Muscle layer of duodenum (tissue), 2 donors: Measurements from ENCODE around the gene DMBX1.

ENCODE experiments used
- H3K27ac ChIP-seq: one replicate; pipeline ENCODE4 v1.7.0; 2013; ENCODE audit warnings: mild to moderate bottlenecking, low read length
- H3K27me3 ChIP-seq: one replicate; pipeline ENCODE4 v1.7.0; 2013; ENCODE audit warnings: low read depth, mild to moderate bottlenecking, control low read depth, low read length
- H3K36me3 ChIP-seq, 2 donors: one replicate each; pipeline ENCODE4 v1.7.0; 2013; ENCODE audit warnings: low read length in 2 of 2, control low read depth in 1 of 2, mild to moderate bottlenecking in 1 of 2; ENCODE audit not compliant: insufficient read depth in 2 of 2, control insufficient read depth in 1 of 2
- H3K4me1 ChIP-seq, 2 donors: one replicate each; pipeline ENCODE4 v1.7.0; 2013; ENCODE audit warnings: low read length in 2 of 2, mild to moderate bottlenecking in 2 of 2, control low read depth in 1 of 2, moderate library complexity in 1 of 2; ENCODE audit not compliant: insufficient read depth in 2 of 2, control insufficient read depth in 1 of 2
- H3K4me3 ChIP-seq, 2 donors: one replicate each; pipeline ENCODE4 v1.7.0; 2013; ENCODE audit warnings: low read length in 2 of 2, low read depth in 1 of 2, mild to moderate bottlenecking in 1 of 2
- H3K9me3 ChIP-seq, 2 donors: one replicate each; pipeline ENCODE4 v1.7.0; 2013; ENCODE audit warnings: low read length in 2 of 2, control low read depth in 1 of 2, mild to moderate bottlenecking in 1 of 2; ENCODE audit not compliant: control insufficient read depth in 1 of 2
- donor health status: healthy.

Gene DMBX1

GRCh38 chr1:46489638-46490405 is at the start of gene DMBX1:
TSS of gene DMBX1 (plus strand) at chr1:46489836. CDS start at chr1:46507011, 17,175 bp downstream.
- H3K27me3 ChIP-seq = peaks cover 91% of the 10 kb centered on the region

GRCh38 chr1:46440478-46440877 is 49.2 kb upstream of the DMBX1 start:
- H3K27ac ChIP-seq = no peak overlapping the region
- H3K36me3 ChIP-seq = no peaks in the 10 kb centered on the region
- H3K4me3 ChIP-seq = no peak overlapping the region
- no peaks in the 10 kb centered on the region for H3K9me3 ChIP-seq
- peaks cover 0 to 8% of the 10 kb centered on the region in 2 donors for H3K4me1 ChIP-seq
- H3K27me3 ChIP-seq = no peaks in the 10 kb centered on the region

More at GRCh38 chr1:46489638-46490405, at the start of gene DMBX1:
- peaks cover 3 to 29% of the 10 kb centered on the region in 2 donors for H3K4me1 ChIP-seq
- H3K27ac ChIP-seq = no peak within 1 kb of the TSS
- H3K36me3 ChIP-seq = no peaks in the 10 kb centered on the region
- no peaks in the 10 kb centered on the region for H3K9me3 ChIP-seq
- H3K4me3 ChIP-seq = peak within 1 kb of the TSS; percentile 31 to 33

GRCh38 chr1:46442317-46443161 is 47.1 kb upstream of the DMBX1 start:
- H3K27me3 ChIP-seq = peaks cover 13% of the 10 kb centered on the region
- peak overlapping the region; percentile 52 to 54 for H3K4me3 ChIP-seq
- H3K27ac ChIP-seq = no peak overlapping the region
- no peaks in the 10 kb centered on the region for H3K9me3 ChIP-seq
- H3K36me3 ChIP-seq = no peaks in the 10 kb centered on the region
- peaks cover 0 to 10% of the 10 kb centered on the region in 2 donors for H3K4me1 ChIP-seq

GRCh38 chr1:46444466-46444865 is 45.2 kb upstream of the DMBX1 start:
- Histone ChIP-seq H3K4me1 (peaks cover 0 to 19% of the 10 kb centered on the region in 2 donors), H3K27me3 (peaks cover 28% of the 10 kb centered on the region), H3K27ac (no peak overlapping the region), H3K4me3 (no peak overlapping the region), H3K36me3 (no peaks in the 10 kb centered on the region), H3K9me3 (no peaks in the 10 kb centered on the region)

- Histone ChIP-seq H3K9me3 (no peaks in the 10 kb centered on the region), H3K27me3 (peaks cover 34% of the 10 kb centered on the region), H3K27ac (no peak overlapping the region), H3K4me3 (no peak overlapping the region), H3K36me3 (no peaks in the 10 kb centered on the region), H3K4me1 (peaks cover 0 to 19% of the 10 kb centered on the region in 2 donors)
These were observed 43.8 kb upstream of the DMBX1 start for GRCh38 chr1:46445773-46446256.

GRCh38 chr1:46446646-46447498 is 42.8 kb upstream of the DMBX1 start:
- H3K36me3 ChIP-seq = no peaks in the 10 kb centered on the region
- H3K27me3 ChIP-seq = peaks cover 34% of the 10 kb centered on the region
- no peaks in the 10 kb centered on the region for H3K9me3 ChIP-seq
- H3K27ac ChIP-seq = no peak overlapping the region
- H3K4me1 ChIP-seq = peaks cover 0 to 19% of the 10 kb centered on the region in 2 donors
- H3K4me3 ChIP-seq = no peak overlapping the region

- H3K27ac ChIP-seq = no peak overlapping the region
- H3K27me3 ChIP-seq = peaks cover 34% of the 10 kb centered on the region
- no peaks in the 10 kb centered on the region for H3K9me3 ChIP-seq
- H3K36me3 ChIP-seq = no peaks in the 10 kb centered on the region
- H3K4me1 ChIP-seq = peaks cover 0 to 15% of the 10 kb centered on the region in 2 donors
- H3K4me3 ChIP-seq = peak overlapping the region in 1 of 2 donors; percentile 49
These were observed 42.0 kb upstream of the DMBX1 start for GRCh38 chr1:46447499-46448108.

- Histone ChIP-seq H3K27ac (no peak overlapping the region), H3K4me1 (peaks cover 0 to 10% of the 10 kb centered on the region in 2 donors), H3K4me3 (peak overlapping the region; percentile 30 to 49), H3K9me3 (no peaks in the 10 kb centered on the region), H3K27me3 (peaks cover 34% of the 10 kb centered on the region), H3K36me3 (no peaks in the 10 kb centered on the region)
These were observed 41.3 kb upstream of the DMBX1 start for GRCh38 chr1:46448109-46448911.

- no peaks in the 10 kb centered on the region for H3K9me3 ChIP-seq
- no peak overlapping the region for H3K27ac ChIP-seq
- no peaks in the 10 kb centered on the region for H3K36me3 ChIP-seq
- H3K27me3 ChIP-seq = peaks cover 34% of the 10 kb centered on the region
- H3K4me3 ChIP-seq = no peak overlapping the region
- H3K4me1 ChIP-seq = peaks cover 0 to 10% of the 10 kb centered on the region in 2 donors
These were observed 40.1 kb upstream of the DMBX1 start for GRCh38 chr1:46449223-46450159.
